ENCODE data around the gene TSNAXIP1.
A peak's percentile ranks its signal among the peaks of the same experiment; 100 is the strongest.
"Not testable (repeated sequence)": the region's sequence is repeated elsewhere in the genome, so short reads cannot be mapped to it uniquely, and the experiment has no call there.

Gene TSNAXIP1

GRCh38 chr16:67861877-67862276 lies 55.2 kb downstream of the TSNAXIP1 start:
- no peak overlapping the region for H3K4me3 ChIP-seq (ENCODE audit: low read length)
- no peak for DNase-seq (ENCODE audit: low read depth)
- no peak for TF ChIP-seq CTCF (conservative IDR thresholded peaks at IDR 0.05; ENCODE audit: low read length)

GRCh38 chr16:67862623-67863583 lies 56.2 kb downstream of the TSNAXIP1 start:
- no peak overlapping the region for H3K4me3 ChIP-seq (ENCODE audit: low read length)
- peak; percentile 50 for DNase-seq (ENCODE audit: low read depth)
- TF ChIP-seq CTCF (conservative IDR thresholded peaks at IDR 0.05; ENCODE audit: low read length): no peak

GRCh38 chr16:67864044-67864443 lies 57.4 kb downstream of the TSNAXIP1 start:
- not testable (repeated sequence) for H3K4me3 ChIP-seq (ENCODE audit: low read length); DNase-seq (ENCODE audit: low read depth)

GRCh38 chr16:67864594-67864993 lies 57.9 kb downstream of the TSNAXIP1 start:
- no peak overlapping the region for H3K4me3 ChIP-seq (ENCODE audit: low read length)
- no peak for DNase-seq (ENCODE audit: low read depth)
- no peak for TF ChIP-seq CTCF (conservative IDR thresholded peaks at IDR 0.05; ENCODE audit: low read length)

GRCh38 chr16:67865318-67865717 lies 58.6 kb downstream of the TSNAXIP1 start:
- H3K4me3 ChIP-seq (ENCODE audit: low read length): no peak overlapping the region
- peak; percentile 50 for TF ChIP-seq CTCF (conservative IDR thresholded peaks at IDR 0.05; ENCODE audit: low read length)
- DNase-seq (ENCODE audit: low read depth): peak; percentile 40

- no peak for DNase-seq (ENCODE audit: low read depth)
- TF ChIP-seq CTCF (conservative IDR thresholded peaks at IDR 0.05; ENCODE audit: low read length): no peak
- H3K4me3 ChIP-seq (ENCODE audit: low read length): no peak overlapping the region
Measured at GRCh38 chr16:67868290-67868689, 61.6 kb downstream of the TSNAXIP1 start.

- no peak overlapping the region for H3K4me3 ChIP-seq (ENCODE audit: low read length)
- no peak for TF ChIP-seq CTCF (conservative IDR thresholded peaks at IDR 0.05; ENCODE audit: low read length)
- no peak for DNase-seq (ENCODE audit: low read depth)
Measured at GRCh38 chr16:67869653-67870052, 63.0 kb downstream of the TSNAXIP1 start.

All from AG10803 (cell line).